PC-3 (cell line): ENCODE data around the gene MINK1. TPM values are rescaled to one million over a fixed set of nuclear protein-coding genes. Genes with fewer than 3 reads are reported as not detected.

Experiments used
- ATAC-seq: fragments of 200-7000 bp; cut with Tn5 transposase; 2 replicates; pipeline ENCODE4 v1.9.1; 2020; ENCODE audit warnings: mild to moderate bottlenecking, moderate library complexity
- BruUV-seq: library from RNA; stranded (reverse); fragments of 400-500 nt; replicated peaks from 2 replicates; lab custom pipeline; 2021; lab: Mats Ljungman, UMichigan
- CTCF ChIA-PET: fragments of 300-600 bp; sonication (Branson Sonifier 250); formaldehyde crosslinking; loops from one replicate; lab custom pipeline; 2022; ENCODE audit warnings: antibody characterized with exemption; lab: Charles Lee
- POLR2A ChIA-PET: fragments of 300-600 bp; sonication (Branson Sonifier 250); formaldehyde crosslinking; loops from one replicate; lab custom pipeline; 2022; ENCODE audit warnings: antibody characterized with exemption; ENCODE audit not compliant: unreplicated experiment; lab: Charles Lee
- DNase-seq: peaks from one replicate; pipeline ENCODE4 v3.0.0-alpha.2; 2015
- H2AFZ ChIP-seq: fragments of 300-600 bp; sonication (generic); 2 replicates; pipeline ENCODE4 v1.6.0; 2016; ENCODE audit warnings: antibody characterized with exemption, low read length
- H3F3A ChIP-seq: fragments of 300-600 bp; sonication (generic); one replicate; pipeline ENCODE4 v1.6.0; 2017; ENCODE audit warnings: antibody characterized with exemption, low read length, control low read depth, mild to moderate bottlenecking; ENCODE audit not compliant: unreplicated experiment
- H3K27ac ChIP-seq: fragments of 300-600 bp; sonication (generic); 2 replicates; pipeline ENCODE4 v1.5.1; 2016; ENCODE audit warnings: mild to moderate bottlenecking, low read length
- H3K27me3 ChIP-seq: fragments of 300-600 bp; sonication (generic); 2 replicates; pipeline ENCODE4 v1.6.1; 2016; ENCODE audit warnings: low read length, mixed read lengths
- H3K36me3 ChIP-seq: fragments of 300-600 bp; sonication (generic); 2 replicates; pipeline ENCODE4 v1.6.1; 2016; ENCODE audit warnings: low read depth, mixed run types, low read length, mixed read lengths
- H3K4me1 ChIP-seq: fragments of 300-600 bp; sonication (generic); 2 replicates; pipeline ENCODE4 v1.5.1; 2016; ENCODE audit warnings: low read length; ENCODE audit not compliant: insufficient read depth
- H3K4me2 ChIP-seq: fragments of 300-600 bp; sonication (generic); 2 replicates; pipeline ENCODE4 v1.6.0; 2016; ENCODE audit warnings: low read length
- H3K4me3 ChIP-seq: fragments of 300-600 bp; sonication (generic); 2 replicates; pipeline ENCODE4 v1.5.1; 2016; ENCODE audit warnings: mild to moderate bottlenecking, low read length, mixed read lengths
- H3K79me2 ChIP-seq: fragments of 300-600 bp; sonication (generic); 2 replicates; pipeline ENCODE4 v1.6.1; 2017; ENCODE audit warnings: low read length, mixed read lengths
- H3K9ac ChIP-seq: fragments of 300-600 bp; sonication (generic); 2 replicates; pipeline ENCODE4 v1.6.0; 2016; ENCODE audit warnings: mild to moderate bottlenecking, low read length
- H3K9me2 ChIP-seq: fragments of 300-600 bp; sonication (generic); replicated peaks from 2 replicates; pipeline ENCODE4 v1.6.1; 2016; ENCODE audit warnings: mixed run types, low read length, mixed read lengths
- H3K9me3 ChIP-seq: fragments of 300-600 bp; sonication (generic); 2 replicates; pipeline ENCODE4 v1.6.1; 2016; ENCODE audit warnings: low read length, mixed read lengths
- H4K20me1 ChIP-seq: fragments of 300-600 bp; sonication (generic); 2 replicates; pipeline ENCODE4 v1.6.1; 2016; ENCODE audit warnings: low read length, mixed read lengths
- EZH2 ChIP-seq: fragments of 300-600 bp; sonication (generic); IDR thresholded peaks from one replicate; pipeline ENCODE4 v1.6.1; 2017; ENCODE audit warnings: antibody characterized with exemption, mild to moderate bottlenecking, low read length; ENCODE audit not compliant: unreplicated experiment
- EZH2phosphoT487 ChIP-seq: fragments of 300-600 bp; sonication (generic); IDR thresholded peaks from 2 replicates; pipeline ENCODE4 v1.6.1; 2018; ENCODE audit warnings: mild to moderate bottlenecking, antibody characterized with exemption, low read length, borderline replicate concordance
- intact Hi-C: fragments of 100-400 bp; cut with micrococcal nuclease; formaldehyde crosslinking; loops from 2 replicates; pipeline ENCODE4 v1.9.0; 2023
- total RNA-seq: library from RNA; depleted of rRNA; stranded (reverse); fragments of >200 nt; gene quantifications from 2 replicates; pipeline ENCODE4 v1.2.3, GENCODE V29; 2014
- TF ChIP-seq, protein P1 (sequence below): fragments of 300-600 bp; sonication (generic); conservative IDR thresholded peaks from 2 replicates; pipeline ENCODE4 v1.5.1; 2017; ENCODE audit warnings: antibody characterized with exemption, low read depth, mild to moderate bottlenecking, low read length

The MINK1 gene
- total RNA-seq, 1 experiment from 2014 or later, result 44.5 TPM

DNA sequence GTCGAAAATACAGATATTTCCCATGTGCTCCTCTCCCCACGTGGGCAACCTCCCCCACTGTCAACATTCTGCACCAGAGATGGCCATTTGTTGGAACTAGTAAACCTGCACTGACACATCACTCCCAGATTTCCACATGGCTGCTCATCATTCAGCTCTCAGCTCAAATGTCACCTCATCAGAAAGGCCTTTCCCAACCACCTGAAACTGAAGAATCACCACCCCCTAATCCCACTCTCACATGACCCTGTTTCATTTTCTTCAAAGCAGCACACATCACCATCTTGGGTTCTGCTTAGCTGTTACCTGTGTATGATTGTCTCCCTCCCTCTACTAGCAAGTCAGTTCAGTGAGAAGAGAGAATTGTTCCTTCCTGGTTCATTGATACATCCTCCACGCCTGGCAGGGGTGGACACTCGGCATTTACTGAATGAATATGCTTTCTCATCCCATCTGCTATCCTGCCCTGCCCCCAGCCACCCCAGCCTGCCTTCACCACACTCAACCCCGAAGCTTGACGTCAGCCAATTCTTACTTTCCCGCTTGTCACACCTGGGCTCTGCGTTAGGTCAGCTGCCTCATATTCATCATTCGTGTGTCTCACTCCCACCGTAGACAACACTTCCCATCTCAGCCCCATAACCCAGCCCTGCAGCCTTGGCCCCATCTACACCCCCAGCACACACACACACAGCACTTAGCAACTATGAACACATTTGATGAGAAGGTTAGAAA is 32.5 kb upstream of the MINK1 start:
- H3K4me2 ChIP-seq, result no peak overlapping the region
- H4K20me1 ChIP-seq, result no peaks in the 10 kb centered on the region
- H3K4me3 ChIP-seq, result no peak overlapping the region
- no peak overlapping the region for H3K27ac ChIP-seq
- H3K4me1 ChIP-seq, result 0 out of 2 replicates have a peak, but pooled peaks cover 6% of the 10 kb centered on the region
- H3F3A ChIP-seq, result no peaks in the 10 kb centered on the region
- ATAC-seq (no peak), DNase-seq (no peak)
- peaks cover 5% of the 10 kb centered on the region; the same call in 1 of the 2 replicates for H3K36me3 ChIP-seq
- intact Hi-C loops, result no loop called here
- H3K9me2 ChIP-seq, result no peaks in the 10 kb centered on the region
- no TSS peak for BruUV-seq
- CTCF ChIA-PET, result no interaction called here
- H3K9me3 ChIP-seq, result no peaks in the 10 kb centered on the region
- TF ChIP-seq EZH2 (no peak), EZH2phosphoT487 (no peak)
- TF ChIP-seq, protein P1, sequence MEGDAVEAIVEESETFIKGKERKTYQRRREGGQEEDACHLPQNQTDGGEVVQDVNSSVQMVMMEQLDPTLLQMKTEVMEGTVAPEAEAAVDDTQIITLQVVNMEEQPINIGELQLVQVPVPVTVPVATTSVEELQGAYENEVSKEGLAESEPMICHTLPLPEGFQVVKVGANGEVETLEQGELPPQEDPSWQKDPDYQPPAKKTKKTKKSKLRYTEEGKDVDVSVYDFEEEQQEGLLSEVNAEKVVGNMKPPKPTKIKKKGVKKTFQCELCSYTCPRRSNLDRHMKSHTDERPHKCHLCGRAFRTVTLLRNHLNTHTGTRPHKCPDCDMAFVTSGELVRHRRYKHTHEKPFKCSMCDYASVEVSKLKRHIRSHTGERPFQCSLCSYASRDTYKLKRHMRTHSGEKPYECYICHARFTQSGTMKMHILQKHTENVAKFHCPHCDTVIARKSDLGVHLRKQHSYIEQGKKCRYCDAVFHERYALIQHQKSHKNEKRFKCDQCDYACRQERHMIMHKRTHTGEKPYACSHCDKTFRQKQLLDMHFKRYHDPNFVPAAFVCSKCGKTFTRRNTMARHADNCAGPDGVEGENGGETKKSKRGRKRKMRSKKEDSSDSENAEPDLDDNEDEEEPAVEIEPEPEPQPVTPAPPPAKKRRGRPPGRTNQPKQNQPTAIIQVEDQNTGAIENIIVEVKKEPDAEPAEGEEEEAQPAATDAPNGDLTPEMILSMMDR, result no peak
- POLR2A ChIA-PET, result no interaction called here
- H3K79me2 ChIP-seq, result peaks cover 20% of the 10 kb centered on the region
- no peak overlapping the region for H2AFZ ChIP-seq
- H3K27me3 ChIP-seq, result no peaks in the 10 kb centered on the region
- H3K9ac ChIP-seq, result no peak overlapping the region

DNA sequence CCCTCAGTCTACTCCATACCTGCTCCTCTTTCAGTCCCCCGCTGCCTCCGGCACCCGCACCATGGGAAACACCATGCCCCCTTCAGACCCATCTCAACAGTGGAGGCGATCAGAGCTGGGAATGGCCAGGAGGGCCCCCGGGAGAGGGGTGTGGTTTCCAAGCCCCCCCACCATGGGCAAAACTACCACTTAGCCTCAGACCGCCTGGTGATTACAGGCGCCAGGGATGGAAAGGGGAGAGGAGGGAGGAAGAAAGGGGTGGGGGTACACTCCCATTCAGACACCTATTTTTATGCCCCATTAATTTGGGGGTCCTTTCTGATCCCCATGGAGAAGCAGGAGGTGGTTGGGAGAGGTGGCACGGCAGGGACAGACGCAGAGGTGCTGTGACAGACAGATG is 30.9 kb upstream of the MINK1 start, which contains the start of gene C17orf114:
Gene C17orf114 (minus strand): TSS at position 101 of the 400 bp plus-strand sequence.
- 0 out of 2 replicates have a peak, but pooled peaks cover 5% of the 10 kb centered on the region for H3K4me1 ChIP-seq
- H3K79me2 ChIP-seq, result peaks cover 7% of the 10 kb centered on the region
- H3K4me3 ChIP-seq, result no peak within 1 kb of the TSS
- BruUV-seq, result no TSS peak
- ChIA-PET POLR2A (no interaction called here), CTCF (no interaction called here)
- H3K9ac ChIP-seq, result no peak within 1 kb of the TSS
- H3K9me2 ChIP-seq, result no peaks in the 10 kb centered on the region
- no peaks in the 10 kb centered on the region for H3K9me3 ChIP-seq
- no peak for ATAC-seq
- H3K4me2 ChIP-seq, result no peak within 1 kb of the TSS
- no peaks in the 10 kb centered on the region for H3F3A ChIP-seq
- no peak within 1 kb of the TSS for H2AFZ ChIP-seq
- H3K27ac ChIP-seq, result no peak within 1 kb of the TSS
- intact Hi-C loops, result no loop called here
- TF ChIP-seq, protein P1, result no peak
- no peak for TF ChIP-seq EZH2phosphoT487
- TF ChIP-seq EZH2, result no peak
- peaks cover 5% of the 10 kb centered on the region; the same call in 1 of the 2 replicates for H3K36me3 ChIP-seq
- no peaks in the 10 kb centered on the region for H4K20me1 ChIP-seq
- DNase-seq, result no peak
- H3K27me3 ChIP-seq, result no peaks in the 10 kb centered on the region

DNA sequence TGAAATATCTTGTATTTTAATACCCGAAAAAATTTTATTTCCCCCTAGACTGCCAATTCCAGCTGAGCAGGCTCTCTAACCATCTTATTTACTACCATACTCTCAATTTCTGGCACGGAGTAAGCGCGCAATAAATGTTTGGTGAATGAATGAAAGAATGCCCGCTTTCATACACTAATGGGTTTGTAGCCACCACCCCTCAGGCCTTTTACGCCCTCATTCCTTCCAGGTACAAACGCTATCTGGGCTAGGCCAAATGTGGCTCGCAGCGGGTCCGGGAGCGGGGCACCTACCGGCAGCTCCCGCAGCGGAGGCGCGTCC is 26.7 kb upstream of the MINK1 start:
- no peak; the same call in 1 of the 2 replicates for ATAC-seq
- Histone ChIP-seq H3K79me2 (no peaks in the 10 kb centered on the region), H3K4me2 (peak overlapping the region; percentile 80), H3K36me3 (no peaks in the 10 kb centered on the region), H3K27me3 (no peaks in the 10 kb centered on the region), H3K9ac (peak overlapping the region; percentile 62), H3K9me3 (no peaks in the 10 kb centered on the region), H3K4me3 (peak overlapping the region; percentile 78), H3F3A (no peaks in the 10 kb centered on the region), H3K9me2 (no peaks in the 10 kb centered on the region), H3K4me1 (peaks cover 9% of the 10 kb centered on the region), H3K27ac (no peak overlapping the region), H4K20me1 (no peaks in the 10 kb centered on the region), H2AFZ (peak overlapping the region; percentile 54)
- no peak for TF ChIP-seq EZH2
- TF ChIP-seq, protein P1, result no peak
- no peak for TF ChIP-seq EZH2phosphoT487
- intact Hi-C loops, result no loop called here
- ChIA-PET CTCF (interaction anchor here (1.0 kb wide), 1 partner anchor 16 kb away, joined by 6 read pairs; no protein-coding TSS in a partner anchor), POLR2A (no interaction called here)
- BruUV-seq, result no TSS peak
- no peak for DNase-seq
